Measurements from ENCODE around the gene BMP8A. TPM values are rescaled to one million over a fixed set of nuclear protein-coding genes. Genes with fewer than 3 reads are reported as not detected.
"Not testable (repeated sequence)": the region's sequence is repeated elsewhere in the genome, so short reads cannot be mapped to it uniquely, and the experiment has no call there.

BMP8A gene
- total RNA-seq, 2 experiments from 2014 or later, result 0.22 to 0.36 TPM

GRCh38 chr1:39458991-39459390 is 32.4 kb upstream of the BMP8A start:
- intact Hi-C loops (cut with micrococcal nuclease), result no loop called here
- H3K36me3 Mint-ChIP-seq (ENCODE audit: low read depth), result peaks cover 67% of the 10 kb centered on the region
- no peak overlapping the region for H3K27ac Mint-ChIP-seq

DNA sequence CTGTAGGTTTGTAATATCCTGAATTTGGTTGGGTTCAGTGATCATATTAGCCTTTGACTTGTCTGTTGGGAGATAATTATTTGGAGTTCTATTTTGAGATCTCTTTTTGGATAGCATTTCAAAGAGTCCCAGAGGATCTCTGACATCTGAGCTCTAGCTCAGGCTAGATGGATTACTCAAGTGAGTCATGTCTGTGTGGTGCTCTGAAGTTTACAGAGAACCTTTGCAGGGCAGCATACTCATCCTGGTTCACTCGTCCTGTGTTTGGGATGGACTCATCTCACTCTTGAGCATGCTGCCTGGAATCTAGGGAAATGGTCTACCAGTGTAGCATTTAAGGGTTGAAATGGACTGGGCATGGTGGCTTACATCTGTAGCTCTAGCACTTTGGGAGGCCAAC is 29.4 kb upstream of the BMP8A start:
- ATAC-seq (no peak), DNase-seq (no peak)
- H3K9me3 Mint-ChIP-seq, result no peaks in the 10 kb centered on the region
- CTCF ChIA-PET, result interaction anchor here (0.7 kb wide), 1 partner anchor 112 kb away, joined by 3 read pairs; no protein-coding TSS in a partner anchor
- POLR2A ChIA-PET, result no interaction called here
- H3K36me3 Mint-ChIP-seq (ENCODE audit: low read depth), result peaks cover 48% of the 10 kb centered on the region
- no peaks in the 10 kb centered on the region for H3K27me3 Mint-ChIP-seq
- H3K4me3 Mint-ChIP-seq, result no peak overlapping the region
- intact Hi-C loops (cut with micrococcal nuclease), result no loop called here
- TF ChIP-seq CTCF (IDR thresholded peaks at IDR 0.05), result no peak
- peaks cover 11% of the 10 kb centered on the region for H3K4me1 Mint-ChIP-seq (ENCODE audit: low read depth)
- no peak overlapping the region for H3K27ac Mint-ChIP-seq

More at GRCh38 chr1:39458991-39459390, 32.4 kb upstream of the BMP8A start:
- ChIA-PET CTCF (interaction anchor here (1.5 kb wide), 1 partner anchor 80 kb away, joined by 8 read pairs; no protein-coding TSS in a partner anchor), POLR2A (interaction anchor here (0.7 kb wide), 1 partner anchor 515 kb away, joined by 3 read pairs; no protein-coding TSS in a partner anchor)
- no peak for TF ChIP-seq CTCF (IDR thresholded peaks at IDR 0.05)
- Mint-ChIP-seq H3K4me3 (no peak overlapping the region), H3K9me3 (no peaks in the 10 kb centered on the region), H3K27me3 (no peaks in the 10 kb centered on the region), H3K4me1 (ENCODE audit: low read depth) (no peaks in the 10 kb centered on the region)
- ATAC-seq, result no peak
- DNase-seq, result no peak

DNA sequence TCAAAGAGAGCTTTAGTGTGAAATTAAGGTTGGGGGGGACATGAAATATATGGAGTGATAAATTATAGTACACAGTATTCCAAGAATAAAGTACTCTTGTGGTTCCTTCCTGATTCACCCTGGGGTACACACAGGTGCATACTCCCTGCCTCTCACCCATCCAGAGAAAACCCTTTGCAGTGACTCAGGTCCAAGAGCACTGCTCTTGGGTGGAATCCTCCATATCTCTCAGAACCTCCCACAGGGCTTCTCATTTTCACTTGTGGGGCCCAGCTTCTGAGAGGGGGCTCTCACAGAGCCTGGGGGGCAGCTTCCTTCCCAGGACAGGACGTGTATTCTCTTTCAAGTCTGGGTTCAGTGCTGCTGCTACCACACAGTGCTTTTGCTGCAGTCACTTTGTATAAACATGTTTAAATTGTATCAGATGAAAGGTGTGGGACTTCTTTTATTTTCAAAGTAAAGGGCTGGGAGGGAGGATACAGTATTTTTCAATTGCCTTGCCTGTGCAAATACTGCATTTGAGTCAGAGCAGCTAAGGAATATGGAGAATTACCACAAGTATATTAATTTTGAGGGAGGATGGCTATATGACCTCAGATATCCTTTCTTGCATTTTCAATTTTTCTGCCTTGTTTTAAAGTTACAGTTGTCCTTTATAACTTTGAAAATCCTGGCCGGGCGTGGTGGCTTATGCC is 24.9 kb upstream of the BMP8A start:
- H3K27me3 Mint-ChIP-seq, result no peaks in the 10 kb centered on the region
- peaks cover 11% of the 10 kb centered on the region for H3K4me1 Mint-ChIP-seq (ENCODE audit: low read depth)
- H3K36me3 Mint-ChIP-seq (ENCODE audit: low read depth), result peaks cover 34% of the 10 kb centered on the region
- POLR2A ChIA-PET, result no interaction called here
- CTCF ChIA-PET, result no interaction called here
- H3K9me3 Mint-ChIP-seq, result no peaks in the 10 kb centered on the region
- peak overlapping the region; percentile 43 for H3K27ac Mint-ChIP-seq
- TF ChIP-seq CTCF (IDR thresholded peaks at IDR 0.05), result no peak
- intact Hi-C loops (cut with micrococcal nuclease), result no loop called here
- DNase-seq (peak; percentile 12), ATAC-seq (peak; percentile 37)
- no peak overlapping the region for H3K4me3 Mint-ChIP-seq

DNA sequence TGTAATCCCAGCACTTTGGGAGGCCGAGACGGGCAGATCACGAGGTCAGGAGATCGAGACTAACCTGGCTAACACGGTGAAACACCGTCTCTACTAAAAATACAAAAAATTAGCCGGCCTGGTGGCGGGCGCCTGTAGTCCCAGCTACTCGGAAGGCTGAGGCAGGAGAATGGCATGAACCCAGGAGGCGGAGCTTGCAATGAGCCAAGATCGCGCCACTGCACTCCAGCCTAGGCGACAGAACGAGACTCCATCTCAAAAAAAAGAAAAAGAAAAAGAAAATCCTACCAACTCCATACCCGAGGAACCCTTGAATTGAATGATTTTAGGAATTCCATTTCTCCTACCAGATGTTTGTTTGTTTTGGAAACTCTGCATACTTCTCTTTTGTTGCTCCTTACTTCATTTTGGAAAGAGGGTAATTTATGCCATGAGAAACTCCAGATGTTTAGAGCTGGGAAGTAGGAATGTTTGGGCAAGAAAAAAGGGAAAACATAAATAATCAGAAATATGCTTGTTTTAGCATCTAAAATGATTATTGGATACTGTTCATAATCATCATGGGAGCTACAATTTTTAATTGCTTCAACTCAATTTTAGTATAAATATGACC is 24.2 kb upstream of the BMP8A start:
- H3K4me3 Mint-ChIP-seq; H3K9me3 Mint-ChIP-seq; POLR2A ChIA-PET; H3K27me3 Mint-ChIP-seq; ATAC-seq; DNase-seq; H3K27ac Mint-ChIP-seq; intact Hi-C loops (cut with micrococcal nuclease): not testable (repeated sequence)
- Mint-ChIP-seq H3K36me3 (ENCODE audit: low read depth) (peaks cover 32% of the 10 kb centered on the region), H3K4me1 (ENCODE audit: low read depth) (peaks cover 11% of the 10 kb centered on the region)
- CTCF ChIA-PET, result interaction anchor here (0.9 to 1.4 kb wide), 4 partner anchors 10 to 80 kb away, joined by 3 to 4 read pairs (median 4); no protein-coding TSS in a partner anchor

DNA sequence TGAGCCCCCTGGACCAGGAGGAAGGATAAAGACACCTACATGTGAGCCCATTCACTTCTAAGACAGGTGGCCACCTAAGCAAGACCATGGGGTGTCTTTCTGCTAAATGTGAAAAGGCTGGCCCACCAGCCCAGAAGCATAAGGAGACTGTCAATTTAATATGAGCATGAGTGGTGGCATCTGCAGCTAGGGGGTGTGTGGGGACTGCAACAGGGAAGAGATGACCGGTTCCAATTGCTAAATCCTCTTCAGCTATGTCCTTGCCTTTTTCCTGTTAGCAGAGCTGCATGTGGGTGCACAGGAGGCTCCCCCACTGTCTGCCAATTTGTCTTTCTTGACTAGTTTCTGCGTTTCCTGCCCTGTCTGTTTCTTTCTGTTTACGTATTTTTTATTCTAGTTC is 22.3 kb upstream of the BMP8A start:
- POLR2A ChIA-PET, result interaction anchor here (0.6 kb wide), 1 partner anchor 59 kb away, joined by 3 read pairs; no protein-coding TSS in a partner anchor
- Mint-ChIP-seq H3K27me3 (no peaks in the 10 kb centered on the region), H3K27ac (no peak overlapping the region), H3K9me3 (no peaks in the 10 kb centered on the region), H3K36me3 (ENCODE audit: low read depth) (peaks cover 25% of the 10 kb centered on the region), H3K4me1 (ENCODE audit: low read depth) (peaks cover 11% of the 10 kb centered on the region), H3K4me3 (no peak overlapping the region)
- DNase-seq (no peak), ATAC-seq (no peak)
- CTCF ChIA-PET, result interaction anchor here (0.8 to 0.9 kb wide), 2 partner anchors 21 to 70 kb away, joined by 3 to 4 read pairs; no protein-coding TSS in a partner anchor
- intact Hi-C loops (cut with micrococcal nuclease), result no loop called here
- no peak for TF ChIP-seq CTCF (IDR thresholded peaks at IDR 0.05)

All from activated CD8-positive, alpha-beta T cell treated with anti-CD3 and anti-CD28 coated beads for 36 hours (primary cell).